Vagina (tissue), 2 donors: ENCODE results near the gene KLHL2.

Source experiments
- CTCF ChIP-seq, 3 experiments: fragments of 450-650 bp in 2 of 3; fragments of 200-600 bp in 1 of 3; sonication (generic) in 1 of 3; IDR thresholded peaks; one replicate each; pipeline ENCODE4 v1.5.1; 2017 to 2019; ENCODE audit warnings: antibody characterized with exemption in 3 of 3, mild to moderate bottlenecking in 2 of 3, moderate library complexity in 2 of 3
- POLR2A ChIP-seq, 2 donors: fragments of 450-650 bp; IDR thresholded peaks; one replicate each; pipeline ENCODE4 v1.6.1; 2017; ENCODE audit warnings: antibody characterized with exemption in 2 of 2, mild to moderate bottlenecking in 2 of 2, moderate library complexity in 2 of 2

- no peak for TF ChIP-seq CTCF (IDR thresholded peaks at IDR 0.05)
- no peak for TF ChIP-seq POLR2A (IDR thresholded peaks at IDR 0.05)
Observed at GRCh38 chr4:165210566-165210965, 3.2 kb downstream of the KLHL2 start.
